Suppressor macrophage treated with lipopolysaccharide for 4 hours (primary cell): Measurements from ENCODE around the gene GPN3.
"Not testable (repeated sequence)": the region's sequence is repeated elsewhere in the genome, so short reads cannot be mapped to it uniquely, and the experiment has no call there.

Experiments used
- DNase-seq: peaks from one replicate; pipeline ENCODE4 v3.0.0-alpha.2; 2020

GPN3 gene

DNA sequence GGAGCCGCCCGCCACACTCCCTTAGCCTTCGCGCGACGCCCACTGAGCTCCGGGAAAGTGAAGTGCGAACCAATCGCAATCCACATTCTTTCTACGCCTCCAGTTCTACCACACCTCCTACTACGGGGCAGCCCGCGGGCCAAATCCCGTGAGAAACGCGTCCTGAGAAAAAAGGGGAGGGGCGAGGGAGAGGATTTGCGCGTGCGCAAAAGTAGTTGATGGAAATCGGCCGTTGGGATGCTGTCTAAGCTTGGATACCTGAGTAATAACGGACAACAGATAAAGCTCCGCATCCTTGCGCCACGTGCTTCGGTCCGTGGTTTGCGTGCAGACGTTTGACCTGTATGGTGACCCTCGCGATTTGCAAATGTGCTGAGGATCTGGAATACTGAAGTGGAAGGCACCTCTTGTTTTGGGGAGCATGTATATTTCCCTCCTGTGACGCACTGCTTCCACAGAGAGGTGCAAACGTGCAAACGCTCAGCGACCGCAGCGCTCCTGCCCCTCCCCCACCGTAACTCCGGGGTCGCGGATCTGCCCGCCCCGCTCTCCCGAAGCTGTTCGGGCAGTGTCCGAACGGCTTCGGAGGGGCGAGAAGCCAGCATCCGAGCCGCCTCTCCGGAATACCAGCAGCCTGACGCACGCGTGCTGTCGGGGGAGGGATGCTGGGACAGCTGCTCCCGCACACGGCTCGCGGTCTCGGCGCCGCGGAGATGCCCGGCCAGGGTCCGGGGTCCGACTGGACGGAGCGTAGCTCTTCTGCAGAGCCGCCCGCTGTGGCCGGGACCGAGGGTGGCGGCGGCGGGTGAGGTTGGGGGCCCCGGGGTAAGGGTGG, at the start of gene GPN3, which contains the start of gene FAM216A:
Gene GPN3 (minus strand): TSS at position 44 of the 835 bp plus-strand sequence. CDS start 54 bp downstream, outside the sequence.
Gene FAM216A (plus strand): TSS at position 632 of the 835 bp plus-strand sequence. CDS start 31 bp downstream, at position 663.
- peak; percentile 99 for DNase-seq

- no peak for DNase-seq
Measured at GRCh38 chr12:110516995-110517394, 48.9 kb upstream of the GPN3 start.

- DNase-seq: no peak
Measured at GRCh38 chr12:110514363-110514762, 46.3 kb upstream of the GPN3 start.

- no peak for DNase-seq
Measured at GRCh38 chr12:110513842-110514241, 45.8 kb upstream of the GPN3 start.

GRCh38 chr12:110508071-110508586, 40.1 kb upstream of the GPN3 start:
- no peak for DNase-seq

GRCh38 chr12:110505332-110505731, 37.3 kb upstream of the GPN3 start:
- DNase-seq: no peak

DNA sequence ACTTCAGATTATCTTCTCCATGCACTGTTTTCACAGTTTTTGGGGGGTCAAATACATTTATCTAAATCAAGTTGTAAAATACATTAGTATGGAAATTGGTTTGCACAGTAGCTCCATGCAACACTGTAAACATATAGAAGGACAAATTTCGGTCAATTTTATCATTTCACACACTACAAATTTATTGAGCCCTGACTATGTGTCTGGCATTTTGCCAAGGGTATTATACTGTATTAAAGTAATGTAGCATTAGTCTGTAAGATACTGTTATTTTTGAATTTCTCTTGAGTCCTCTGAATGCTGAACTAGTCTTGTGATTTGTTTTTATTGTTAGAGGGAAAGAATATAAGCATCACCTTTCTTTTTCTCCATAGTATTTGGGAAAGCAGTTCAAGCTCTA, 35.4 kb upstream of the GPN3 start:
- no peak for DNase-seq

DNA sequence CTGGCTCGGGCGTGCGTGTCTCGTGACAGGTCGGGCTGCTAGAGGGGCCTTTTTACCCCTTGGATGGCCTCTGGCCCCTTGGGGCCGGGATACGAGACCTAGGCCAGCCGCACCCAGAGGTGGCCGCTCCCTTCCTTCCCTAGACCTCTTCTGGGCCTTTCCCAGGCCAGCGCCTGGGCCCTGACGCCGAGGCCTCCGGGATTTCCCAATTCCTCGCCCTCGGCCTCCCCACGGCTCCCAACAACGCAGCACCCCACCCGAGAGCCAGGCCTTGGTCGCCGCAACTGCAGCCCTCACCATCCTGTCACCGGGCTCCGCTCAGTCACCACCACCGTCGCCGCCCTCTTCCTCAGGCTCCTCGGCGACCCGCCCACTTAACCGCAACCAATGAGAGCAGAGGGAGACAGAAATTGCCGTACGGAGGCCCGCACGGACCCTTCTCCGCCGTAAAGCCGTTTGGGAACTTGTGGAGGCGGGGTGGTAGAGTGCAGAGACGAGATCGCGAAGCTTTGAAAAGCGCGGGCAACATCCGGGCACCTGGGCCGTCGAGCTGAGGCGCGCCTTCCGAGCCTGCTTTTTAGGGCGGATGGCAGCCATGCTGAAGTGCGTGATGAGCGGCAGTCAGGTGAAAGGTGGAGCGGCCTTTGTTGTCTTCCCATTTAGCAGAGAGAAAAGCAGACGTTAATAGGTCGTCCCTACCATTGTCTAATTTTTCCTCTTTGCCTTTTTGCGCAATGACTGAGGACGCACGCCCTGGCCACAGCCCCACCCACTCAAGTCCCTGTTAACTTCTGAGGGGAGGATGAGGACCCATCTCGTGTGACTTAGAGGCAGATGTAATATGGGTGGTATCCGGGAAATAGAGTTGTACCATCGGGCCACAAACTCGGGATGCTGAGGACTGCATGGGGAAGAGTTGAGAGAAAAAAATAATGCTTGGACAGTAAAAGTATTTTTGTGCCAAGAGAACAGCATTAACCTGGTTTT, 34.0 kb upstream of the GPN3 start, which contains the start of the genes RAD9B and VPS29:
Gene RAD9B (plus strand): TSS at position 580 of the 987 bp plus-strand sequence. CDS start 7 bp downstream, at position 587.
Gene VPS29 (minus strand): TSS at position 360 of the 987 bp plus-strand sequence. CDS start 60 bp downstream, at position 300.
- peak; percentile 99 for DNase-seq

DNA sequence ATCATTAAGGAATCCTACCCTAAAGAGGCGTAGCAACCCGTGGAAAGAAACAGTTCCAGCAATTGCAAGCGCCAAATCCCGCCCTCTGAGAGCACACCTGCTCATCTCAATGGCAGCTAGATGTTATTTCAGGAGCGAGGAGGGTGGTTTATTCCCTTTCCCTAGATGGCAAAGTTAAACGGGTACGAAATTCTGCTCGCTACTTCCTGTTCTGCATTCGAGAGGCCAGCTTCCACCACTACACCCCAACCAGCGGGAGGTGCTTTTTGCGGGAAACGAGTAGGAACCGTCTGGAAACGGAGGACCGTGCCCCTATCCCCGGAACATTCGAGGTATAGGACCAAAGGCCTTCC, 33.3 kb upstream of the GPN3 start:
- peak; percentile 69 for DNase-seq

DNA sequence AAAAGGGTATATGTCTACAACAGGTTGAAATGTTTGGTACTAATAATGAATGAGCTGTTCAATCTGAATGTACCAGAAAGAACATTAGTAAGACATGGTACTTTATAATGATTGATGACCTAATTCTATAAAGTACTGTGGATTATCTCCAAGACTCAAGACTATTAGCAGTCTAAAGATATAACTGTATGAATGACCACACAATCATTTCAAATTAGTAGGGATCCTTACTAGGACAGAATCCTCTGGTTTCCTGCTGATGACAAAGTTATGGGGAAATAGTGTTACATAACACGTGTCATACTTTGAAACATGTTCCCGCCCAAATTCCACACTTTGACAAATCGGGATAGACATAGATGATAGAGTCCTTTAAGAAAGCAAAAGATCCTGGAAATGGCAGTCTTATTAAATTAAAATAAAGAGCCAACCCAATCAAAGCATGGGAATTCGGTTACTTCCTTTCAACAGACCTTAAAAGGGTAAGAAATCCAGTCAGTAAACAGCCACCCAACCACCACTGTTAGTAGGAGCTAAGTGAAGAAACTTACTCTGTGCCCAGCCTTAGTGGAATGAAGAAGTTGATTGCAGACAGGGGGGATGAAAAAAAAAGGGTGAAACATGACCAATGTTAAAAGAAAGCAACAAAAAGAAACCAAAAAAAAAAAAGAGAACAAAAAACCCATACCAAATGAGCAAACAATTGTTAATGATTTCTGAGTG, 31.1 kb upstream of the GPN3 start:
- peak; percentile 81 for DNase-seq

GRCh38 chr12:110475426-110475825, 7.4 kb upstream of the GPN3 start:
- no peak for DNase-seq

DNA sequence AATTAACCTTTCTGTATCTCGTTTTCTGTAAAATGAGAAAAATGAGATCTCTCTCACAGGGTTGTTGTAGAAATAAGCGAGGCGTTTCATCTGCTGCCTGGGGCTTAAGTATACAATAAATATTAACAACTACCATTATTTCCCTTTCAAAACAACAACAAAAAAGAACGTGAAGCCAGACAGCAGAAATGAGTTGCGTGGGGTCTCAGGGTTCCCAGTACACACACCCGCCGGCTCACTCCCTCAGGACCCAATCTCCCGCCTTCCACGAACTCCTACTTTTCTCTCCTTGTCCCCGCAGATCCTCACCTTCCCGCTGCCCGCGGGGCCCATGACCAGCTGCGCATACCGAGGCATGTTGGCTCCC, 227 bp downstream of the GPN3 start:
- DNase-seq: no peak

DNA sequence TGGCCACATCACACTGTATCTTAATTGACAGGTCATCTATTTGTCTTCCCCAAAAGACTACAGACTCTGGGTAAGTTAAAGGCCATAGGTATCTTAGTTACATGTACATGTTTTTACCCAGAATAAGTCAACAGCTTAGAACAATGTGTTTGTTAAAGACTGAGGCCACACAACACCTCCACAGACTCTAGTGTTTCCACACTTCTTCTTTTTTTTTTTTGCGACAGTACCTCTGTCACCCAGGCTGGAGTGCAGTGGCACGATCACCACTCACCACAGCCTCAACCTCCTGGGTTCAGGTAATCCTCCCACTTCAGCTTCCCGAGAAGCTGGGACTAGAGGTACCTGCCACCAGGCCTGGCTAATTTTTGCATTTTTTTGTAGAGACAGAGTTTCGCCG, 1.3 kb downstream of the GPN3 start:
- DNase-seq: no peak

- not testable (repeated sequence) for DNase-seq
Measured at GRCh38 chr12:110465765-110466164, 2.3 kb downstream of the GPN3 start.

DNA sequence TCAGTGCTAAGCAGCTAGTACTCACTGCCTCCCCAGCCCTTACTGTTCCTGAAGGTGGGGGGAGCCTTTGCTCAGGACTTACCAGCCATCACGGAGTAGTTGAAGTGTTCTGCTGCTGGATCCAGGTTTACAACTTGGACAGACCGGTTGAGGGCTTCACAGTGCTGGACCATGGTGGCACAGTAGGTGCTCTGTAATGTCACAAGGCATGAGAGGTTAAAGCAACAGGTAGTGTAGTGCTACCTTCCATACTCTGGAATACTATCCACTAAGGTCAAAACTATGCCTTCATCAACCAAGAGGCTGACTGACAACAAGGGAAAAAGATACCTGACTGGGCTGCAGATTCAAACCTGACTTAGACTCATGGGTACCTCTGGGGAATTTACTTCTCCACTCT, 3.0 kb downstream of the GPN3 start:
- no peak for DNase-seq

DNA sequence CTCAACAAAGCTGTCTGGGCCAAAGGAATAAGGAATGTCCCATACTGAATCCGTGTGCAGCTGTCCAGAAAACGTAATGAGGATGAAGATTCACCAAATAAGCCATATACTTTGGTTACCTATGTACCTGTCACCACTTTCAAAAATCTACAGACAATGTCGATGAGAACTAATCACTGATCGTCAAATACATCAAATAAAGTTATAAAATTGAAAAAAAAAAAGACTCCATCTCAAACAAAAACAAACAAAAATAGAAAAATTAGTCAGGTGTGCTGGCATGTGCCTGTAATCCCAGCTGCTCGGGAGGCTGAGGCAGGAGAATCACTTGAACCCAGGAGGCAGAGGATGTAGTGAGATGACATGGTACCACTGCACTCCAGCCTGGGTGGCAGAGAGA, 6.9 kb downstream of the GPN3 start:
- not testable (repeated sequence) for DNase-seq

DNA sequence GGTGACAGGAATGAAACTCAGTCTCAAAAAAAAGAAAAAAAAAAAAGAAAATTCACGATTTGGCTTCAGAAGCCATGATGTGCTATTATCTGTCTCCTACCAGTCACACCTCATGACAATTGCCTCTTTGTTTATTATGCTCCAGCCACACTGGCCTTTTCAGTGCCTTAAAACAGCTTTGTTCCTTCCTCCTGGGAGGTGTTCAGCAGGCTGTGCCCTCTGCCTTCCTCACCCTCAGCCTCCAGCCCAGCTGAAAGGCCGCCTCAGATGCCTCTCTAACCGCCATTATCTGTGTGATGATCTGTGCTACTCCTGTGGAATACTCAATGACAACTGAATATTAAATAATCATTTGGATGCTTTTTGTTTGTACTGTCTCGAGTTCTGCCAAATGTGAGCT, 9.3 kb downstream of the GPN3 start:
- no peak for DNase-seq

DNA sequence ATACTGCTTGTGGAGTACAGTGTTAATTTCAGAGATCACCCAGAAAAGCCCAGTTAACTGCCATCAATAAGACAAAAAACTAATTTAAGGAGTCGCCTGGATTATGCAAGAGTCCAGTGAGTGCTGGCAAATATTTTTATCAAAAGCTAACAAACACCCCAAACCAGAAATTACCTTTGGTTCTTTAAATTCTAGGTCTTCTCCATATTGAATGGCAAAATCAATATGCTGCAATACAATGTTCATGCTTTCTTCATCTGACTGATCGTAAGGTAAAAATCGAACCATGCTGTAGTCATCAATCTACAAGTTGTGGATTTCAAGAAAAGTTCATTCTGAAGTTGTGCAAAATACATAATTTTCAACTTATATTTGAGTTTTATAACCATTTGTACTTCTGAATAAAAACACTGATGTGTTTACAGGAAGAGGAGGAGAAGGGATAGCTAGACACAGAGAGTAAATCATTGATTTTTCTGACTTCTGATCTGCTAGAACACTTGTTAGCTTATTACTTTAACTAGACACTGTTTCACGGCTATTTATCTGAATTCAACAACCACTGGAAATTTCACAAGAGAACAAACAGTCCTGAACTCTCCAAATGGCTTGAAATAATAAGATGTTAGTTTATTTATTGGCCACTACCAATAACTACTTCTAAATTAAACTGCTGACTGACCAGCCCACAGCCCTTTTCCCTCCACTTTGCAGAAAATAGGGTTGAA, 14.3 kb downstream of the GPN3 start:
- DNase-seq: no peak

DNA sequence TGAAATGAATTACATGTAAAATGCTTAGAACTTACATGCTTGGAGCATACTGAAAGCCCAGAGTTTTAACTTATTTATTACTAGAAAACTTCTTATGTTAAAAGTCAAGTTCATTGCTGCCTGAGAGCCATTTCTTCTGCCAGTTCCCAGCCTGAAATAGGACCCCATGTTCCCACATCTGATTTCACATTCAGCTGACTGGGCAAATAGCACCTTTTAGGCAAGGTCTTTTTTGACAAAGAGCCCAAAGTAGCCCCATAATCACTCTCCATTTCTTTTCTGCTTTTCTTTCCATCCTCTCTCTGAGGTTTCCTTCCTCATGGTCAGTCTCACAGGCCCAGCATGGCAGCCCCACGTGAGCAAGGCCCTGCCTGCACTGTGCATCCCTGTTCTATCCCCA, 16.8 kb downstream of the GPN3 start:
- DNase-seq: no peak

- peak; percentile 98 for DNase-seq
Measured at GRCh38 chr12:110449799-110450497, 18.1 kb downstream of the GPN3 start, which contains the start of gene ARPC3. TSS of gene ARPC3 (minus strand) at chr12:110450337. CDS start at chr12:110450260, 77 bp downstream.

DNA sequence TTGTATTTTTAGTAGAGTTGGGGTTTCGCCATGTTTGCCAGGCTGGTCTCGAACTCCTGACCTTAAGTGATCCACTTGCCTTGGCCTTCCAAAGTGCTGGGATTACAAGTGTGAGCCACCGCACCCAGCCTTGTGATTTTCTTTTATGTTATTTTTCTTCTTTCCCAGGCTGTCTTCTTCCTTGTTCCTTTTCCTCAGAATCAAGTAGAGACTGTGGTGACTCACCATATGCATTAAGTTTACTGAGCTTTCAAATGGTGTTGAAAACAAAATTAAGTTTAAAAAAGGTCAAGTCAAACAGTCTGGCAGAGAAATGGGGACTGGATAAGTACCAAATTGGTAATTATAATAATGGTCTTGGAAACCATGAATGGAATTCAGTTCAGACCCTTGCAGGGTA, 23.6 kb downstream of the GPN3 start:
- peak; percentile 47 for DNase-seq
